ENCODE data around the gene SCD. TPM values are rescaled to one million over a fixed set of nuclear protein-coding genes. Genes with fewer than 3 reads are reported as not detected.

SCD gene
- total RNA-seq, 6 donors from 2014 or later: 108 to 464 (median 251) TPM

DNA sequence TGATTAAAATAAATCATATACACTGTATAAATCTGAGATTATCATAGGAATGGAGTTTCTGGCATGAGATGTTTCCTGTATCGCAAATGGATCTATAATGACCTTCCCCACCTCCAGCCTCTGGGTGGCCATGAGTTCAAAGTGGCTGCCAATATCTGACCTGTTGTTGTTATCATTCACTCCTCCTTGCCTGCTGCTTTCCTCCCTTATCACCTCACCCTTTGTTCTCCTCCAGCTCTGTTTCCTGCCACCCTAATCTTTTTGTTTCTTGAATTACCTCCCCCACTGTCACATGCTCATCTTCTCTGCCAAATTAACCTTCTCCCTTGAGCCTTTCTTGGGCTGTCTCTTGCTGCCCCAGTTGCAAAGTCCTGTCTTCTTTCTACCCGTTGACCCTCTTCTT, 12.0 kb downstream of the SCD start:
- Histone ChIP-seq H3K9me3 (no peaks in the 10 kb centered on the region), H3K36me3 (peaks cover 3 to 35% (median 20%) of the 10 kb centered on the region in 4 donors), H3K27me3 (no peaks in the 10 kb centered on the region), H3K4me3 (no peak overlapping the region), H3K27ac (no peak overlapping the region), H3K4me1 (peaks cover 0 to 10% (median 6%) of the 10 kb centered on the region in 4 donors)
- TF ChIP-seq, protein P1, sequence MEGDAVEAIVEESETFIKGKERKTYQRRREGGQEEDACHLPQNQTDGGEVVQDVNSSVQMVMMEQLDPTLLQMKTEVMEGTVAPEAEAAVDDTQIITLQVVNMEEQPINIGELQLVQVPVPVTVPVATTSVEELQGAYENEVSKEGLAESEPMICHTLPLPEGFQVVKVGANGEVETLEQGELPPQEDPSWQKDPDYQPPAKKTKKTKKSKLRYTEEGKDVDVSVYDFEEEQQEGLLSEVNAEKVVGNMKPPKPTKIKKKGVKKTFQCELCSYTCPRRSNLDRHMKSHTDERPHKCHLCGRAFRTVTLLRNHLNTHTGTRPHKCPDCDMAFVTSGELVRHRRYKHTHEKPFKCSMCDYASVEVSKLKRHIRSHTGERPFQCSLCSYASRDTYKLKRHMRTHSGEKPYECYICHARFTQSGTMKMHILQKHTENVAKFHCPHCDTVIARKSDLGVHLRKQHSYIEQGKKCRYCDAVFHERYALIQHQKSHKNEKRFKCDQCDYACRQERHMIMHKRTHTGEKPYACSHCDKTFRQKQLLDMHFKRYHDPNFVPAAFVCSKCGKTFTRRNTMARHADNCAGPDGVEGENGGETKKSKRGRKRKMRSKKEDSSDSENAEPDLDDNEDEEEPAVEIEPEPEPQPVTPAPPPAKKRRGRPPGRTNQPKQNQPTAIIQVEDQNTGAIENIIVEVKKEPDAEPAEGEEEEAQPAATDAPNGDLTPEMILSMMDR (IDR thresholded peaks at IDR 0.05): no peak
- TF ChIP-seq POLR2AphosphoS5 (IDR thresholded peaks at IDR 0.05) (no peak), POLR2A (IDR thresholded peaks at IDR 0.05) (no peak), EP300 (IDR thresholded peaks at IDR 0.05) (no peak)
- WGBS, 2 donors: 54 to 71% methylated on average over 2 of the region's 2 CpGs
- ATAC-seq (ENCODE audit: low FRiP score in 2 of 2): no peak
- DNase-seq: no peak

DNA sequence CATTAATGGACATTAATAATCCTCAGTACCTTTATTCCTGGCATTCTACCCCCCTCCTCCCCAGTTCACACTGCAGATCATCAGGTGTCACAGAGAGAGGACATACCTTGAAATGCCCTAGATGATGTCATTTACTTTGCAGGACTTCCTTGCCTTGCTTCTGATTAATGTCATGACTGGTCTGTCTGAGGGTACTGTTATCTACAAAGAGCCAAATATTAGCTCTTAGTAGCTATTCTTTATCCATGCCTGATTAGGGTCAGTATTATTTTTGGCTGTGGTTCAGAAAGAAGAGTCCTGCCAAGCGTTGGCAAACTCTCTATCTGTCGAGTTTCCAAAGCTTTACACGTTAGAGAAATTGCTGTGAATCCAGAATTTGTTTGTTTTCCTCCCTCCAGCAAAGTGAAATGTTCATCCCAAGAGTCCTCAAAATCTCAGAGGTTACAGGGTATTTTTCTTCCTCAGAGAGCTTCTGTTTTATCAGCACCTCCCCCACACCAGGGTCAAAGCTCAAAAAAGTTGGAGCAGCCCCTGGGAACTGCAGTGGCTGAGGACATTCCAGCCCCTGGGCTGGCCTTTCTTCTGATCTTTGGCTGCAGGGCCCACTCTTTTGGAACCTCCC, 12.6 kb downstream of the SCD start:
- H3K27ac ChIP-seq: no peak overlapping the region
- WGBS, 2 donors: 45 to 54% methylated on average over 3 of the region's 3 CpGs
- H3K4me1 ChIP-seq: peaks cover 0 to 16% (median 9%) of the 10 kb centered on the region in 4 donors
- no peak for DNase-seq
- no peak for ATAC-seq (ENCODE audit: low FRiP score in 2 of 2)
- no peaks in the 10 kb centered on the region for H3K9me3 ChIP-seq
- no peak for TF ChIP-seq POLR2A (IDR thresholded peaks at IDR 0.05)
- no peak for TF ChIP-seq EP300 (IDR thresholded peaks at IDR 0.05)
- TF ChIP-seq, protein P1 (IDR thresholded peaks at IDR 0.05): no peak
- no peak for TF ChIP-seq POLR2AphosphoS5 (IDR thresholded peaks at IDR 0.05)
- H3K36me3 ChIP-seq: peaks cover 2 to 29% (median 17%) of the 10 kb centered on the region in 4 donors
- no peaks in the 10 kb centered on the region for H3K27me3 ChIP-seq
- no peak overlapping the region for H3K4me3 ChIP-seq

GRCh38 chr10:100360234-100360633, 13.2 kb downstream of the SCD start:
- WGBS, 2 donors: 74 to 77% methylated on average over 6 of the region's 6 CpGs
- no peak for TF ChIP-seq POLR2A (IDR thresholded peaks at IDR 0.05)
- TF ChIP-seq POLR2AphosphoS5 (IDR thresholded peaks at IDR 0.05): no peak
- TF ChIP-seq, protein P1 (IDR thresholded peaks at IDR 0.05): no peak
- no peak for TF ChIP-seq EP300 (IDR thresholded peaks at IDR 0.05)
- peaks cover 2 to 24% (median 13%) of the 10 kb centered on the region in 4 donors for H3K36me3 ChIP-seq

DNA sequence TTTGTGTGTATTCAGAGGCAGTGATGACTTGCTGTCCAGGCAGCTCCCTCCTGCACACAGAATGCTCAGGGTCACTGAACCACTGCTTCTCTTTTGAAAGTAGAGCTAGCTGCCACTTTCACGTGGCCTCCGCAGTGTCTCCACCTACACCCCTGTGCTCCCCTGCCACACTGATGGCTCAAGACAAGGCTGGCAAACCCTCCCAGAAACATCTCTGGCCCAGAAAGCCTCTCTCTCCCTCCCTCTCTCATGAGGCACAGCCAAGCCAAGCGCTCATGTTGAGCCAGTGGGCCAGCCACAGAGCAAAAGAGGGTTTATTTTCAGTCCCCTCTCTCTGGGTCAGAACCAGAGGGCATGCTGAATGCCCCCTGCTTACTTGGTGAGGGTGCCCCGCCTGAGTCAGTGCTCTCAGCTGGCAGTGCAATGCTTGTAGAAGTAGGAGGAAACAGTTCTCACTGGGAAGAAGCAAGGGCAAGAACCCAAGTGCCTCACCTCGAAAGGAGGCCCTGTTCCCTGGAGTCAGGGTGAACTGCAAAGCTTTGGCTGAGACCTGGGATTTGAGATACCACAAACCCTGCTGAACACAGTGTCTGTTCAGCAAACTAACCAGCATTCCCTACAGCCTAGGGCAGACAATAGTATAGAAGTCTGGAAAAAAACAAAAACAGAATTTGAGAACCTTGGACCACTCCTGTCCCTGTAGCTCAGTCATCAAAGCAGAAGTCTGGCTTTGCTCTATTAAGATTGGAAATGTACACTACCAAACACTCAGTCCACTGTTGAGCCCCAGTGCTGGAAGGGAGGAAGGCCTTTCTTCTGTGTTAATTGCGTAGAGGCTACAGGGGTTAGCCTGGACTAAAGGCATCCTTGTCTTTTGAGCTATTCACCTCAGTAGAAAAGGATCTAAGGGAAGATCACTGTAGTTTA, 15.8 kb downstream of the SCD start:
- peaks cover 5 to 28% (median 17%) of the 10 kb centered on the region in 4 donors for H3K4me1 ChIP-seq
- peaks cover 0 to 8% (median 5%) of the 10 kb centered on the region in 4 donors for H3K36me3 ChIP-seq
- ATAC-seq (ENCODE audit: low FRiP score in 2 of 2): peak in 1 of 2 donors; percentile 23
- no peak overlapping the region for H3K4me3 ChIP-seq
- no peaks in the 10 kb centered on the region for H3K27me3 ChIP-seq
- no peaks in the 10 kb centered on the region for H3K9me3 ChIP-seq
- peak overlapping the region in 2 of 4 donors; percentile 9 to 20 for H3K27ac ChIP-seq
- 78 to 81% methylated on average over 6 of the region's 6 CpGs for WGBS, 2 donors
- TF ChIP-seq EP300 (IDR thresholded peaks at IDR 0.05) (no peak), POLR2A (IDR thresholded peaks at IDR 0.05) (peak in 1 of 4 donors; percentile 8)
- DNase-seq: no peak

More at GRCh38 chr10:100360234-100360633, 13.2 kb downstream of the SCD start:
- H3K27me3 ChIP-seq: no peaks in the 10 kb centered on the region
- H3K27ac ChIP-seq: no peak overlapping the region
- no peaks in the 10 kb centered on the region for H3K9me3 ChIP-seq
- no peak overlapping the region for H3K4me3 ChIP-seq
- peaks cover 3 to 22% (median 14%) of the 10 kb centered on the region in 4 donors for H3K4me1 ChIP-seq
- ATAC-seq (ENCODE audit: low FRiP score in 2 of 2) (no peak), DNase-seq (no peak)

DNA sequence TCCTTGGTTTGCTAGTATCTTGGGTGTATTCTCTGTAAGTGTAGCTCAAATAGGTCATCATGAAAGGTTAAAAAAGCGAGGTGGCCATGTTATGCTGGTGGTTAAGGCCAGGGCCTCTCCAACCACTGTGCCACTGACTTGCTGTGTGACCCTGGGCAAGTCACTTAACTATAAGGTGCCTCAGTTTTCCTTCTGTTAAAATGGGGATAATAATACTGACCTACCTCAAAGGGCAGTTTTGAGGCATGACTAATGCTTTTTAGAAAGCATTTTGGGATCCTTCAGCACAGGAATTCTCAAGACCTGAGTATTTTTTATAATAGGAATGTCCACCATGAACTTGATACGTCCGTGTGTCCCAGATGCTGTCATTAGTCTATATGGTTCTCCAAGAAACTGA, 17.1 kb downstream of the SCD start:
- WGBS, 2 donors: 90 to 91% methylated on average over 3 of the region's 3 CpGs
- TF ChIP-seq POLR2A (IDR thresholded peaks at IDR 0.05): no peak
- no peak for TF ChIP-seq POLR2AphosphoS5 (IDR thresholded peaks at IDR 0.05)
- no peak for TF ChIP-seq EP300 (IDR thresholded peaks at IDR 0.05)
- TF ChIP-seq, protein P1 (IDR thresholded peaks at IDR 0.05): no peak

More for the DNA sequence above, 17.1 kb downstream of the SCD start:
- Histone ChIP-seq H3K4me3 (no peak overlapping the region), H3K36me3 (peaks cover 0 to 8% (median 5%) of the 10 kb centered on the region in 4 donors), H3K27me3 (no peaks in the 10 kb centered on the region), H3K9me3 (no peaks in the 10 kb centered on the region), H3K27ac (no peak overlapping the region), H3K4me1 (peaks cover 5 to 24% (median 15%) of the 10 kb centered on the region in 4 donors)
- ATAC-seq (ENCODE audit: low FRiP score in 2 of 2): no peak
- no peak for DNase-seq

Data from upper lobe of left lung (tissue), 6 donors.